Spleen (tissue), 11 donors: ENCODE data around the gene P2RY13. TPM values are rescaled to one million over a fixed set of nuclear protein-coding genes. Genes with fewer than 3 reads are reported as not detected.

Source experiments
- DNase-seq: peaks from one replicate; pipeline ENCODE4 v3.0.0-alpha.2; 2020
- H3K27ac ChIP-seq, 8 donors: fragments of 200-600 bp; sonication (generic) in 7 of 8; 1 replicate in 4 of 8; 2 replicates in 4 of 8; pipeline versions ENCODE4 v1.5.0 to v1.8.0; 2016 to 2021; ENCODE audit warnings: inconsistent platforms in 4 of 8, mild to moderate bottlenecking in 4 of 8, moderate library complexity in 1 of 8
- H3K27me3 ChIP-seq, 7 donors: fragments of 200-600 bp; sonication (generic) in 6 of 7; replicated peaks in 1 of 7; 1 replicate in 4 of 7; 2 replicates in 3 of 7; pipeline versions ENCODE4 v1.5.0 to v1.8.0; 2016 to 2021; ENCODE audit warnings: inconsistent platforms in 3 of 7, mild to moderate bottlenecking in 1 of 7
- H3K36me3 ChIP-seq, 6 donors: fragments of 200-600 bp; sonication (generic) in 5 of 6; 1 replicate in 4 of 6; 2 replicates in 2 of 6; pipeline versions ENCODE4 v1.5.0 to v1.8.0; 2016 to 2021; ENCODE audit warnings: inconsistent platforms in 2 of 6
- H3K4me1 ChIP-seq, 6 donors: fragments of 200-600 bp; sonication (generic) in 5 of 6; 1 replicate in 3 of 6; 2 replicates in 3 of 6; pipeline versions ENCODE4 v1.5.0 to v1.8.0; 2016 to 2021; ENCODE audit warnings: inconsistent platforms in 3 of 6
- H3K4me3 ChIP-seq, 8 donors: fragments of 200-600 bp; sonication (generic) in 7 of 8; 1 replicate in 4 of 8; 2 replicates in 4 of 8; pipeline versions ENCODE4 v1.5.0 to v1.8.0; 2016 to 2021; ENCODE audit warnings: inconsistent platforms in 4 of 8, mild to moderate bottlenecking in 4 of 8, moderate library complexity in 2 of 8
- H3K9me3 ChIP-seq, 8 donors: fragments of 200-600 bp; sonication (generic) in 7 of 8; 1 replicate in 4 of 8; 2 replicates in 4 of 8; pipeline versions ENCODE4 v1.5.0 to v1.8.0; 2016 to 2021; ENCODE audit warnings: inconsistent platforms in 4 of 8
- CTCF ChIP-seq, 11 experiments: fragments of 200-600 bp in 7 of 11; fragments of 450-650 bp in 4 of 11; sonication (generic) in 4 of 11; IDR thresholded peaks in 8 of 11; conservative IDR thresholded peaks in 3 of 11; 1 replicate in 7 of 11; 2 replicates in 4 of 11; pipeline versions ENCODE4 v1.4.0 to v1.8.0; 2016 to 2021; ENCODE audit warnings: antibody characterized with exemption in 11 of 11, inconsistent platforms in 4 of 11, mild to moderate bottlenecking in 1 of 11
- POLR2A ChIP-seq, 3 donors: fragments of 450-650 bp; IDR thresholded peaks; one replicate each; pipeline ENCODE4 v1.5.1; 2017; ENCODE audit warnings: antibody characterized with exemption in 3 of 3, mild to moderate bottlenecking in 1 of 3
- POLR2AphosphoS5 ChIP-seq, 3 donors: sonication (generic); formaldehyde crosslinking; IDR thresholded peaks; one replicate each; pipeline ENCODE4 v1.5.1; 2017; ENCODE audit warnings: antibody characterized with exemption in 3 of 3
- WGBS, 5 donors: extraction: QIAGEN DNeasy Blood & Tissue Kit in 3 of 5; methylation state at CpG; one replicate each; pipeline versions ENCODE4 v1.1.5 to v1.1.7; 2013 to 2018; 5-methylcytosine and 5-hydroxymethylcytosine counted together
- intact Hi-C: fragments of 100-400 bp; cut with DNase I; formaldehyde crosslinking; loops from one replicate; pipeline ENCODE4 v1.15.0; 2023; ENCODE audit warnings: low total_unique reads
- polyA plus RNA-seq, 3 donors: library from polyadenylated mRNA; stranded (reverse); fragments of 200-250 nt; gene quantifications; one replicate each; pipeline ENCODE4 v1.2.1, GENCODE V29; 2013
- total RNA-seq, 7 donors: library from RNA; depleted of rRNA in 3 of 7; stranded (reverse); fragments of >200 nt in 3 of 7; fragmentation: NEBNext Ultra II Directional in 4 of 7; extraction: Animal tissue kit (Norgen Biotek cat#: 25700) in 4 of 7; gene quantifications; one replicate each; pipeline versions ENCODE4 v1.1.0 to v1.2.1, GENCODE V29; 2016 to 2021
- donor health status: healthy with polysubstance abuse.
- donor health status: DM: no; HTN: no; CAD: no; lungs with moderate emphysema.
- donor health status: DM: no; HTN: no; CAD: no.
- donor health status: Bipolar disorder and iron deficiency.
- donor health status: healthy.
- donor health status: DM: no; HTN: no; CAD: no.
- donor health status: DM: yes; HTN: yes; CAD: no.

The P2RY13 gene
- total and polyA plus RNA-seq, 10 donors: 7.1 to 78.3 (median 39.2) TPM

DNA sequence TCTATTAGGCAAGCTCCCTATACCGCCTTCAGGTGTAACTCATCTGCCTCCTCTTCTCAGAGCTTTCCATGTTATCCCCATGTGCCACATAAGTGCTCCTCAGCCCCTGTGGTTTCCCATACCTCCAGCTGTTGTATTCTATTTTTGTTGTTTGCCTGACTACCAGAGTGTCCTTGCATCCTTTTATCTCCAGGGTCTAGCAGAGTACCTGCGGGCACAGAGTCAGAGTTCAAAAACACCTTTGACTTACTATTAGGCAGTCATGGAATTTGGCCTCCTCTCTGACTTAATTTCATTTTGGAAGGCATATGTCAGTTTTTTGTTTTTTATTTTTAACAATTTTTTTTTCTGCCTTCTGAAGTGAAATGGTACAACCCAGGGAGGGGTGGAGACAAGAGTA is 19.8 kb downstream of the P2RY13 start:
- no peak overlapping the region for H3K27ac ChIP-seq
- WGBS, 5 donors: 92 to 98% (median 98%) methylated on average over 2 of the region's 2 CpGs
- H3K36me3 ChIP-seq: no peaks in the 10 kb centered on the region
- H3K4me1 ChIP-seq: peaks cover 0 to 10% (median 0%) of the 10 kb centered on the region in 6 donors
- DNase-seq: no peak
- no peak overlapping the region for H3K4me3 ChIP-seq
- TF ChIP-seq POLR2AphosphoS5 (IDR thresholded peaks at IDR 0.05) (no peak), CTCF (IDR thresholded peaks at IDR 0.05 in 8 of 11, conservative IDR thresholded peaks at IDR 0.05 in 3 of 11) (no peak), POLR2A (IDR thresholded peaks at IDR 0.05) (no peak)
- no peaks in the 10 kb centered on the region for H3K9me3 ChIP-seq
- intact Hi-C loops: no loop called here
- H3K27me3 ChIP-seq: no peaks in the 10 kb centered on the region

DNA sequence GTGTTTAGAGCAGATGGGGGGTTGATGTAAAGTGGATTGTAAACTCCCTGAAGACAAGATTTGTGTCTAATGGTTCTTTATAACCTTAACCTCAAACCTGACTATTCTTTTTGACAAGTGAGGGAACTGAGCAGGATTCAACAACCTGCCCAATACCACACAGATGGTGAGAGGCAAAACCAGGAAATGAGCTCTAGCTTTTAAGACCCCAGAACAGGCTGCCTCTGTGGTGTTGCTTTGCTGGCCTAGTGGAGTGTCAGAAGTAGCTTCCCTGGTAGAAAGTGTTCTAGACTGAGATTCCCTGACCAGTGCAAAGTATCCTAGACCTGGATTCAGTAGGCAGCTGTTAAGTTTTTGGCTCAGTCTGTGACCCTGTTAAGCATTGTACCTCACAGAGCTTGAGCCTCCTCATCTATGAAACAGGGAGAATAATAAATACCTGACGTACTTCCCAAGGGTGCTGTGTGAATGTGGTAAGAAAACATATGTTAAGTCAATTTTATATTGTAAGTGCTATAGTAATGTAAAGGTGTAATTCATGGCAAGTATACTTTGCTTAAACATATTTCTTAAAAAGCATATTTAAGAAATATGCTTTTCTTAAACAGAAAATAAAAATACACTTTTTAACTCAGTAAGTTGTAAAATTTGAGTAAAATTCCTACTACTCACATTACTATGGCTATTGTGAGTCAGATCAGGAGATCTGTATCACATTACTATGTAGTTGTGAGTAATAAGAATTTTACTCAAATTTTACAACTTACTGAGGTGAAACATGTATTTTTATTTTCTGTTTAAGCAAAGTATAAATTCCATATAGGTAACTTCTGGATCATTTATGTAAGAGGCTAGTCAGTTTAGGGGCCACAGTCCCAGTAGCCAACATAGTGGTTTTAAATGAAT is 21.5 kb downstream of the P2RY13 start:
- Histone ChIP-seq H3K27me3 (no peaks in the 10 kb centered on the region), H3K4me3 (no peak overlapping the region), H3K36me3 (no peaks in the 10 kb centered on the region), H3K9me3 (no peaks in the 10 kb centered on the region), H3K27ac (no peak overlapping the region), H3K4me1 (peaks cover 0 to 10% (median 0%) of the 10 kb centered on the region in 6 donors)
- TF ChIP-seq CTCF (IDR thresholded peaks at IDR 0.05 in 8 of 11, conservative IDR thresholded peaks at IDR 0.05 in 3 of 11) (no peak), POLR2A (IDR thresholded peaks at IDR 0.05) (no peak), POLR2AphosphoS5 (IDR thresholded peaks at IDR 0.05) (no peak)
- intact Hi-C loops: no loop called here
- 79 to 94% (median 87%) methylated on average over 1 of the region's 1 CpG for WGBS, 5 donors
- DNase-seq: no peak

DNA sequence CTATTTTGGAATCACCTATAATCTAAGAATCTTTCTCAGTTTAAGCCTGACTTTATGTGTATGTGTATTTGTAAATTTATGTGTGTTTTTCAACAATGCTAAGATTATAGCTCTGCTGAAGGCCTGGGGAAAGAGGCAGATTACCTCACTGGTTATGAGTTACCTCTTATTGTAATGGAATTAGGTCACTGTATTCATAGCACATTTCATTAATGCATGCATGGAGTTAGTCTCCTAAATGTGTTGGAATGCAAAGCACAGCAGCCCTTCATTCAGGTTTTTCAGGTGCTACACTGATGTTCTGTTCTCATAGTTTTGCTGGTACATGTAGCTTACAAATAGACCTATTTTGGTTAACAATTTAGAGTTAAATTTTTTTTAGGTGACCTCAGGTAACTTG is 22.2 kb downstream of the P2RY13 start:
- Histone ChIP-seq H3K27me3 (no peaks in the 10 kb centered on the region), H3K4me1 (peaks cover 0 to 10% (median 0%) of the 10 kb centered on the region in 6 donors), H3K9me3 (no peaks in the 10 kb centered on the region), H3K4me3 (no peak overlapping the region), H3K27ac (no peak overlapping the region), H3K36me3 (no peaks in the 10 kb centered on the region)
- no peak for TF ChIP-seq CTCF (IDR thresholded peaks at IDR 0.05 in 8 of 11, conservative IDR thresholded peaks at IDR 0.05 in 3 of 11)
- intact Hi-C loops: no loop called here
- DNase-seq: no peak

GRCh38 chr3:151306168-151306810 is 23.1 kb downstream of the P2RY13 start:
- 84 to 91% (median 86%) methylated on average over 6 of the region's 6 CpGs for WGBS, 5 donors
- DNase-seq: no peak
- Histone ChIP-seq H3K27me3 (no peaks in the 10 kb centered on the region), H3K4me3 (no peak overlapping the region), H3K4me1 (peaks cover 0 to 10% (median 0%) of the 10 kb centered on the region in 6 donors), H3K9me3 (no peaks in the 10 kb centered on the region), H3K36me3 (no peaks in the 10 kb centered on the region), H3K27ac (no peak overlapping the region)
- TF ChIP-seq CTCF (IDR thresholded peaks at IDR 0.05 in 8 of 11, conservative IDR thresholded peaks at IDR 0.05 in 3 of 11) (no peak), POLR2A (IDR thresholded peaks at IDR 0.05) (no peak), POLR2AphosphoS5 (IDR thresholded peaks at IDR 0.05) (no peak)
- intact Hi-C loops: no loop called here
